DMS53 treated with DMSO at 0.1 percent for 48 hours (cell line): ENCODE data around the gene CCNI2.

Source experiments
- DNase-seq: peaks from one replicate; lab custom pipeline; 2025; ENCODE audit not compliant: unreplicated experiment; lab: John Stamatoyannopoulos, UW

Gene CCNI2

GRCh38 chr5:132746954-132747615 lies at the start of gene CCNI2:
CCNI2 (plus strand) TSS chr5:132747426; CDS start chr5:132747496, 70 bp downstream.
- peak; percentile 37 for DNase-seq

GRCh38 chr5:132704875-132705274 lies 42.4 kb upstream of the CCNI2 start:
- DNase-seq = no peak

- no peak for DNase-seq
Measured at GRCh38 chr5:132708645-132709044, 38.6 kb upstream of the CCNI2 start.

- DNase-seq = no peak
Measured at GRCh38 chr5:132714456-132715307, 32.5 kb upstream of the CCNI2 start.

- no peak for DNase-seq
Measured at GRCh38 chr5:132718544-132719312, 28.5 kb upstream of the CCNI2 start.

GRCh38 chr5:132725745-132726144 lies 21.5 kb upstream of the CCNI2 start:
- no peak for DNase-seq

GRCh38 chr5:132729896-132730295 lies 17.3 kb upstream of the CCNI2 start:
- no peak for DNase-seq

- no peak for DNase-seq
Measured at GRCh38 chr5:132733499-132734148, 13.6 kb upstream of the CCNI2 start.

GRCh38 chr5:132734687-132735086 lies 12.5 kb upstream of the CCNI2 start:
- no peak for DNase-seq

GRCh38 chr5:132736853-132737833 lies 10.1 kb upstream of the CCNI2 start, which contains the start of gene KIF3A:
KIF3A (minus strand) TSS chr5:132737546; CDS start chr5:132737419, 127 bp downstream.
- DNase-seq = peak; percentile 97

GRCh38 chr5:132737982-132738681 lies 9.1 kb upstream of the CCNI2 start:
- DNase-seq = no peak

- DNase-seq = no peak
Measured at GRCh38 chr5:132739232-132739631, 8.0 kb upstream of the CCNI2 start.

- DNase-seq = no peak
Measured at GRCh38 chr5:132742158-132742557, 5.1 kb upstream of the CCNI2 start.

- no peak for DNase-seq
Measured at GRCh38 chr5:132742626-132743025, 4.6 kb upstream of the CCNI2 start.

GRCh38 chr5:132744659-132745058 lies 2.6 kb upstream of the CCNI2 start:
- no peak for DNase-seq

- DNase-seq = no peak
Measured at GRCh38 chr5:132746592-132746953, 653 bp upstream of the CCNI2 start.

GRCh38 chr5:132747616-132748440 lies 602 bp downstream of the CCNI2 start:
- DNase-seq = no peak

GRCh38 chr5:132748522-132749000 lies 1.3 kb downstream of the CCNI2 start:
- DNase-seq = no peak
